Limb (tissue), 2 donors: Measurements from ENCODE around the gene TC2N.
A peak's percentile ranks its signal among the peaks of the same experiment; 100 is the strongest.
"Not testable (repeated sequence)": the region's sequence is repeated elsewhere in the genome, so short reads cannot be mapped to it uniquely, and the experiment has no call there.

Source experiments
- DNase-seq, 2 donors: peaks; one replicate each; pipeline ENCODE4 v3.0.0-alpha.2; 2016; ENCODE audit errors: extremely low spot score in 2 of 2

The TC2N gene

DNA sequence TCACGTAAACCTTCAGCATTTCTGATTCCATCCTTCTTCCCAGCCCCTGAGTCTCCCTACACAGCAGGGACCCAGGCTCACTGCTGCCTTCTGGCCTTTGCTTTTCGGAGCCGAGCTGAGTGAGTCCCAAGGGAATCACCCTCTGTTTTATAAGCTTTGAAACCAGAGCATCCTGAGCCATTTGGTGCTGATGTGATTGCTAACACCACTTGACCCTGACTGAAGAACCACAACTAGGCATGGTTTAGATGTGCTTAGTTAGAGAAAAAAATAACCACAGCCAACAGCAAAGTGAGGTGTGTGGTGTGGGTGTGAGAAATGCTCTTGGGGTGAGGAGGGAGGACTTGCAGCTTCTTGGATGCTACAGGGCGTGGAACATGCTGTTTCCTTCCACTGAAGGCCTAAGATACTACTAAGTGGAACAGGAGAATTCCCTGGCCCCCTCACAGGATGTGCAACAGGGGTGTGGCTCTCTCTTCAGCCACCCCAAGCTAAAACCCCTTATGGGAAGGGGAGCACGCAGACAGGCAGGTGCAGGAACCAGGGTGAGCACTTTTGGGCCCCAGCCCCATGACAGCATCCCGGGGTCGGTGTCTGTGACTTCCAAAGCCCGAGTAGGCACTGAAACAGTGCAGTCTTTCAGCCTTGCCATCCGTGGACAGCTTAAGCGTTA, at the start of gene TC2N:
TC2N (minus strand) TSS at position 221 of the 673 bp plus-strand sequence. CDS start 53,767 bp downstream, outside the sequence.
- no peak for DNase-seq

DNA sequence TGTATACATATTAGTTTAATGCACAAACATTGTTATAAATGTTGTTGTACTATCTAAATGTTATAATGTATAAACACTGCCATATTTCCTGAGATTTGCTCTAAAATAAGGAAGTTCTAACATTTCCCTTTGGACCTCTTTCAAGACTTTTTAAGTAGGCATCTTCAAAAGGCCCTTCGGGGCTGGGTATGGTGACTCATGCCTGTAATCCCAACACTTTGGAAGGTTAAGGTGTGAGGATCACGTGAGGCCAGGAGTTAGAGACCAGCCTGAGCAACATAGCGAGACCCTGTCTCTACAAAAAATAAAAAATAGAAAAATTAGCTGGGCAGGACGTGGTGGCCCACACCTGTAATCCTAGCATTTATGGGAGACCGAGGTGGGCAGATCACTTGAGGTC, 44.7 kb upstream of the TC2N start:
- no peak for DNase-seq

DNA sequence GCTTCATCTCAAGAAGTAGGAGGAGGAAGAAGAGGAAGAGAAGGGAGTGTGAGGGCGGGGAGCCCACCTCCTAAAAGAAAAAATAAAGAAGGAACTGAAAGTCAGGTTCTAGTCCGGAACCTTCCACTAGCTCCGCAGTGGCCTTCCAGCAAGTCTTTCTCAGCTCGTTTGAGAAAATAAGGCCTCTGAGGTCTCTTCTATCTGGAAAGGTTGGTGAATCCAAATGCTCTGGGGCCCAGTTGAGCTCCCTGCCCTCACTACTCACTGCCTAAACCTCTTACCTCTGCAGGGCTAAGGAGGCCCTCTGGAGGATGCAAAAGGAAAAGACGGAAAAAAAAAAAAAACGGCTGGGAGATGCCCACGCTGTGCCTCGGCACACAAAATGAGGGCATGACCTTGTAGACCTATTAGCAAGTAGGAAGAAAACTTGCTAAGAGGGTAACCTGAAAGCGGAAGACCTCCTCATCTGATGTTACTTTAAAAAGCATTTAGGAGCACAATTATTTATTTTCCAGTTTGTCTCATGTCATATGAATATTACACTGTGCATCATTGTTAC, 44.2 kb upstream of the TC2N start:
- DNase-seq: no peak

DNA sequence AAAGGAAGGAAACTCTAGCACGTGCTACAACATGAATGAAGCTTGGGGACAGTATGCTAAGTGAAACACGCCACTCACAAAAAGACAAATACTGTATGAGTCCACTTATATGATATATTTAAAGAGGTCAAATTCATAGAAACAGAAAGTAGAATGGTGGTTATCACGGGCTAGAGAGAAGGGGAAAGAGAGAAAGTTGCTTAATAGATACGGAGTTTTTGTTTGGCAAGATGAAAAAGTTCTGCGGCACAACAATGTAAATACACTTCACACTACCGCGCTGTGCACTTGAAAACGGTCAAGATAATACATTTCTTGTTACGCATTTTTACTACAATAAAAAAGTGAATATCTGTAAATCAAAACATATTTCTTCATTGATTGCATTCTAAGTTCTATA, 42.9 kb upstream of the TC2N start:
- DNase-seq: no peak

DNA sequence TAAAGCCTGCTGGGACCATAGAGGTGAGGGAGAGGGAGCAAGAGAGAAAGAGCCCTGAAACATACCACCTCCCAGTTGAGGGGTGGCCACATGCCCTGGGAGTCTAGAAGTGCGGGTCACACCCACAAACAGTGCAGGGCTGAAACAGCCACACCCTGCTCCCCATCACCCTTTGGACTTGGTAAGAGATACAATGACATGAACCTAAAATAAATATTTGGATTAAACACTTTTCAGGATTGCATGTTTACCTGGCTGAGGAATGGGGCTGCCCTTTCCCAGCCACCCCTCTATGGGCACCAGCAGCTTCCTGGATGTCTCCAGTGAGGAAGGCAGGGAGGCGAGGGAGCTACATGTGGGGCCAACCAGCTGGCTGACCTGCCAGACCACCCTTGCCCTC, 39.0 kb upstream of the TC2N start:
- DNase-seq: no peak

DNA sequence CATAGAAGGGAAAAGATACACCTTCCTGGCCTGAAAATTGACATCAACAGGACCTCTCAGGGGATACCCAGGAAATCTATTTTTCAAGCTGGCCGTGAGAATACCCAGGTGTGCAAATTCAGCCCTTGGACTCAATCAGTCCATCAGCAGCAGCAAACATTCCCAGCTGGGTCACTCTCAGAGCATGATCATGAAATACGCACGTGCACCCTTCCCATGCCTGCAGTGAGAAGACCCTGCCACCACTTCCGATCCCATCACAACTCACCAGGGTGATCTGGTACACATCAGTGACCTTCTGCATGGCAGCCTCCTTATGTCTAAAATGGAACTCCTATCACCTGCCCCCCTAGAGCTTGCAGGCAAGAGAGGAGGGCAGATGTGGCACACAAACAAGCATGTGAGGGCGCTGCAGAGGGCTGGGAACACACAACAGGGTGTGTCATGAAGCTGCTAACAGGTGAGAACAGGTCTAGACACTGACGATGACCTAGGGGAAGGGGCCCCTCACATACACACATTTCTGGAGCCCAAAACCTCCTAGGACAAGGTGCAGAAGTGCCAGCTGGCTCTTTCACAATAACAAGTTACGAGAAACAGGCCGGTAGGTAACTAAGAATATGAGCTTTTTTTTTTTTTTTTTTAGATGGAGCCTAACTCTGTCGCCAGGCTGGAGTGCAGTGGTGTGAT, 37.8 kb upstream of the TC2N start:
- DNase-seq: no peak

DNA sequence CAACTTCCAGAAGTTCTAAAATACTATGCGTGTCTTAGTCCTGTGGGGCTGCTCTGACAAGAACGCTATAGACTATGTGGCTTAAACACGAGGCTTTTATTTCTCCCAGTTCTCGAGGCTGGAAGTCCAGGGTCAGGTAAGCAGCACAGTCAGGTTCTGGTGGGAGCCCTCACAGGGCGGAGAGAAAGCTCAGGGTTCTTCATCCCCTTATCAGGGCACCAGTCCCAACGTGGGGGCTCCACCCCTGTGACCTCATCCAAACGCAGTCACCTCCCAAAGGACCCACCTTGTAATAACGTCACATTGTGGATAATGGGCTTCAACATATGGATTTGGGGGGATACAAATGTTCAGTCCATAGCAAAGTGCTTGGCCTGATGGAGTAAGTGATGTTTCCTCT, 37.1 kb upstream of the TC2N start:
- DNase-seq: no peak

DNA sequence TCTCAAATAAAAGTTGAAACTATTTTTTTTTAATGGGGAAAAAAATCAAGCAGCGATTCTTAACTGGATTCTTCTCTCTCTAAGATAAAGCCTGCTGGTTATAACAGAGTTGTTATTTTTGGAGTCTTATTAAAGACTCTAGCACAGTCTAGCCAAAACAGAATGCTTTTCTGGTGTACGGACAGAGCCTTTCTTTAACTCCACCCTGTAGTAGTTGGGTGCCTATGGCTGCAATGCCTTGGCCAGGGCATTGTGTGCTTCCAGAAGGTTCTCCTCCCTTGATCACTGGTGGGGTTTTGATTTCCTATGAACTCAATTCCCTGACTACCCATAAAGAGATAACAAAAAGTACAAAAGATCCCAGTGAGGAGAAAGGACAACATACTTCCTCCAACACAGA, 35.7 kb upstream of the TC2N start:
- DNase-seq: no peak

DNA sequence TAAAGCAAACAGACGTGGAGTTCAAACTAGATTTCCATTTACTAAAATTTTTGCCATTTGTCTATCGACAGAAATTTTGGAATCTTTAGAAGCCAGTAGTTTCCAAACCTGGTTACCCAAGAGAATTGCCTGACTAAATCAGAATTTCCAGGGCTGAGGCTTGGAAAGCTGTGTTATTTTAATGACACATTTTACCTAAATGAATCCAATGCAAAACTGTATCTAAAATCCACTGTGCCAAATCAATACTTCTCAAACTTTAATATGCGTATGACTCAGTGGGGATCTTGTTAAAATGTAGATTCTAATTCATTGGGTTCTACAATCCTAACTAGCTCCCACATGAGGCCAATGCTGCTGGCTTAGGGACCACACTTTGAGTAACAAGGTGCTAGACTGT, 35.0 kb upstream of the TC2N start:
- DNase-seq: no peak

DNA sequence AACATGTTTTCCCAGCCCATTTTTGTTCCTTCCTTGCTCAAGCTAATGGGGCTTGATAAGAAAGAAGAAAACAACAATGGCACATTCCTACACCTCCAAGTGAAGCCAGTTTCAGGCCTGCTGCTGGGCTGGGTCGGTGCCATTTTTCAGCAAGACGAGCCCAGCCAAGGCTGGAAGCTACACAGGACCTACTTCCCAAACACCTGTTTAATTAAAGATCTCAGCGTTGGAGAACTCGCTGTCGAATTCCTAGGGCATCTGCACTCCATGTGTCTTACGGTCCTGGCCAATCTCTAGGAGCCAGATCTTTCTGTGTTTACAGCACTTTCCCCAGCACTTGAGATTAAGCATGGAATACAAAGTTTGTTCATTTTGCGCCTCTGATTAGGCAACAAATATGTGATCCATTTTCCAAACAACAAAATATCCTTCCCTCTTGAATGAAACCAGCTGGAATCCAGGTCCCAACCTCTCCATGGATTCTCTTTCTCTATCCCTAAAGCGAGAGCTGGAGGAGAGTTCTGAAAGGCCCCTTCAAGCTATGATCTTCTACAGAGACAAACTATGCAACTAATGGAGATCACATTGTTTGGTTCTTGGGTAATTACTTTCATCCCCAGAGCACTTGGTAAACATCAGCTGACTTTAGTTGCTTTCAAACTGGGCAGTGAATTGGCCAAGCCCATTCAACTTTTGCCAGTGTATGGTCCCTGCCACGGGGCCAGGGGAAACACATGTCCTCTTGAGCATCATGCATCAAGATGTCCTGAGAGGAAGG, 34.3 kb upstream of the TC2N start:
- no peak for DNase-seq

DNA sequence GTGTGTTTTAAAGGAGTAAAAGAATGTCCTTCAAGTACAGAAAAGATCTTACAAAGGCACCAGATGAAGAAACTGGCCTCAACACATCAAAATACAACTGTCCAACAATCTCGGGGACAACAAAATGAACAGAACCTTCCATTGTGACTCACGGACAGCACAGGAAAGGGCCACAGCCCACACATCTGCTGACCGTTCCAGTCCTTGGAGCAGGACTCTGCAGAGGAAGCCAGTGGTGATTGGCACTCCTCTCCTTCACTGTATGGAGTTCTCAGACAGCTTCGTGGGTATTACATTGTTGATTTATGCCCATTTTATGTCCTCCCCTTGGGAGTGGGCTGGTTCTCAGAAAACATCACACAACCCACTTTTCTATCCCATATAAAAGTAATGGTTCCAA, 32.5 kb upstream of the TC2N start:
- no peak for DNase-seq

DNA sequence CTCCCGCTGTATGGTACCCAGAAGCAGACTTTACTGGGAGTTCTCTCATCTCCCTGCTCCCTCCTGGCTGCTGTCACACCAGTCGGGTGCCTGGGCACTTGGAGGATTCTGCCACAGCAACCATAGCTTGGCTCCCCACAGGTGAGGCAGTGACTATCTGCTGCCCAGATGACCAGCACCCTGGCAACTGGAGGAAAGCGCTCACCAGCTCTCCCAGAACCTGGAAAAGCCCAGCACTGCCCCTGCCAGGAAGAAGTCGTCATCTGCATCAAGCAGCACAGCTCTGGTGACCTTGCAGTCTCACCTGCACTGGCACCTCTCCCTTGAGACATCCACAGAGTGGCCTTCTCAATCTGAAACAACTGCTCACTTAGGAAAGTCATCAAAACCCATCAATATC, 31.9 kb upstream of the TC2N start:
- DNase-seq: no peak

DNA sequence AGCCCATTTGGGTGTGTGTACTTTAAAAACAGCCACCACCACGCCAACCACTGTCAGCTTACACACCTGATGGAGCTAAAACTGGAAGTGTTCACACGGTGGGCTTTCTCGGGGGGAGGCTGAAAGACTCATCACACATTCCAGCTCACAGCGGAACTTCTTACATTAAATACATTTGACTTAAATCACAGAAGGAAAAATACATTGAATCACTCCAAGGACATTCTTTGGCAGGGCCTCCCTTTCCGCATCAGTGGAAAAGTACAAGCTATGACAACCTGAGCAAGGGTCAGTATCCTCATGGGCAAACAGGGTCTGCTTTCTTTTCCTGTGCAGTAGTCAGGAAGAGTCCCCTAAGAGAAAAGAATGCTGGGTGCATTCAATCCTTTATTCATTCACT, 31.0 kb upstream of the TC2N start:
- peak in 1 of 2 donors; percentile 42 for DNase-seq

DNA sequence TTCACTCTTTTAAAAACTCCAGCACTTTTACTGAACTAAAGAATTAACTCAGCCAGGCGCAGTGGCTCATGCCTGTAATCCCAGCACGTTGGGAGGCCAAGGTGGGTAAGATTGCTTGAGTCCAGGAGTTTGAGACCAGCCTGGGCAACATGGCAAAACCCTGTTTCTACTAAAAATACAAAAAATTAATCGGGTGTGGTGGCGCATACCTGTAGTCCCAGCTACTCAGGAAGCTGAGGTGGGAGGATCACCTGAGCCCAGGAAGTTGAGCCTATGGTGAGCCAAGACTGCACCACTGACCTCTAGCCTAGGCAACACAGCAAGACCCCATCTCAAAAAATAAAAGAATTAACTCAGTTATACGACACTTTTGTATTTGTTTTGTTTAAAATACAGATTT, 30.4 kb upstream of the TC2N start:
- DNase-seq: not testable (repeated sequence)

DNA sequence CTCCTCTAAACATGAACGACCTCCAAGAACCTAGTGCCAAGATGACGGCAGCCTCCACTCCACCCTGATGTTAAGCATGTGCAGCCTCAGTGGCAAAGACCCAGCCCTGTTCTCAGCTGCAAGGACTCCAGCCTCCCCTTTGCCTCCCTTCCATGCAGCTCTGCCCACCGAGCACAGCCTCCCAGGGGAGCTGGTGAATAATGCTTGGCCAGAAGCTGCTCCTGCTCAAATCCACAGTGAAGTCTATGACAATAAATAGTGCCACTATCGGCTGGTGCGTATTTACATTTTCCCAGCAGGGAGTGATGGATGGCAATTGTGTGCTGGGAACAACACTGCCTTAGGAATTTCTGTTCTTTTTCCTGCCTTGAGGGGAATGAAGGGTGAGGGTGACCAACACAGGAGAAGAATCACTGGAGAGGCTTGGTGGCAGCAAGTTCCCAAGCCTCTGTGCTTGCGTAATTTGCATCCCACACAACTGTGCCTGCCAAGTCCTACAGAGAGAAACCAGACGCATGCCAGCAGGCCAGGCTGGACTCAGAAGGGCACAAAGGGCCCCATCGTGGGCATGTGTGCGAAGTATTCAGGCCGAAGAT, 29.9 kb upstream of the TC2N start:
- no peak for DNase-seq

DNA sequence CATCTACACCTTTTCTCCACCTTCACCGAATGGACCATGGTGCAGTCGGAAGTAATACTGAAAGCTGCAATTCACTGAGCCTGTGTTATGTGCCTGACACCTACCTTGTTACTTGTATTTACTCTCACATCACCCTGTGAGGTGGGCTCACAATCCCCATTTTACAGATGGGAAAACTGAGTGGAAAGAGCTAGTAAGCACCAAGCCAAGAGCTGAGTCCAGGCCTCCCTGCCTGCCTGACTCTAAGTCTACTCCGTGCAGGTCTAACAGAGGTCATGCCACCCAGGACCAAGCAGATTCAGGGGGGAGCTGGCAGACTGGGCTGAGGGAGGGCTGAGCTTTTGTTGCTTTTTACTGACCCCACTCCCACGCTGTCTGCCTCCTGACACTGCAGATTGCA, 29.1 kb upstream of the TC2N start:
- DNase-seq: no peak

DNA sequence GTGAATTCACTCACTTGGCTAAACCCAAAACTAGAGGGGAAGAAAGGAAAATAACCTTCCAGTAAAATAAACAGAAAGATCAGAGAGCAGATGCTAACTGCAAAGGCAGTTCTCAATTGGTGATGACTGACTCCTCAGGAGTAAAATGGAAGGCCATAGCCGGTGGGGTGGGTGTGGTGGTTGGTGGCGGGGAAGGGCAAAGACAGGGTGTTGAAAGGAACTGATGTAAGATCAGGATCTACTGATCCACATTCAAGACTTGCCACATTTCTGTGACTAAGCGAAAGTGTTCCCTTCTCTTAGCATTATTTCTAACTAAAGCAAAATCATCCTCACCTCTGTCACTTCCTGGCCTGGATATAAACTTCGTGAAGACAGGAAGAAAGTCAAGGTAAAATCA, 26.3 kb upstream of the TC2N start:
- no peak for DNase-seq

DNA sequence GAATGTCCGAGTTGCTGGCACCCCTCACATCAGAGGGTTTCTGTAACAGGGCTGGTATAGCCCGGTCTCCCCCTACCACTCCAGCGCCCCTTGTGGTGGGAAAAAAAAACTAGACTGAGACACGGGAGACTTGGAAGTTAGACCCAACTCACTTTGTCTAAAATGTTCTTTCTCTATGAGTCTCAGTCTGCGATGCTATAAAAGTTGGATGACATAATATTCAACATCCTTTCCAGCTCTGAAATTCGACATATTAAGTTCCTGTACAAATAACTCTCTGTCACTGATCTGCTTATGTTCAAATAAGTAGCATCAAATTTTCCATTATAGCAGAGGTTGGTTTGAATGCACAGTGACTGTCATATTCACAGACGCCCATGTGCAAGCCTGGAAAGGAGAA, 25.7 kb upstream of the TC2N start:
- DNase-seq: peak in 1 of 2 donors; percentile 78

DNA sequence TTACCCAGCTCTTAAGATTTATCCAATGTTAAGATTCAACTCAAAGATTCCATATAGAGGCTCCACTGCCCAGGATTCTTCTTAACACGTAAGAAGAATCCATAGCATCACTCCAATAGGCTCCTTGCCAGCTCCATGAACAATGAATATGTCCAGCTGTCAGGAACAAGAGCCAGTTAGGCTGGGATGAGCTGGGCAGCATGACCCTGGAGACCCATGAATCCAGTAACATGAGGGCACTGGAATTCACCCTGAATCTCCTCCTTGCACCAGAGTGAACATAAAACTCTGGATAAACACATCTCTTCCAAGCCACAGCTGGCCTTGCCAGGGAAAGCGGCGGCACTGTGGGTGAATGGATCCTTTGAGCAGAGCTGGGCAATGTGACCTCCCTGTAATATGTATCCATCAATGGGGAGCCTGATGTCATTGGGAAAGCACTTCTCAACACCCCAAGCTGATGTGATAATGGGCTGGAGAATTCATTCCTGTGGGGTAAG, 24.4 kb upstream of the TC2N start:
- peak; percentile 59 to 73 for DNase-seq

DNA sequence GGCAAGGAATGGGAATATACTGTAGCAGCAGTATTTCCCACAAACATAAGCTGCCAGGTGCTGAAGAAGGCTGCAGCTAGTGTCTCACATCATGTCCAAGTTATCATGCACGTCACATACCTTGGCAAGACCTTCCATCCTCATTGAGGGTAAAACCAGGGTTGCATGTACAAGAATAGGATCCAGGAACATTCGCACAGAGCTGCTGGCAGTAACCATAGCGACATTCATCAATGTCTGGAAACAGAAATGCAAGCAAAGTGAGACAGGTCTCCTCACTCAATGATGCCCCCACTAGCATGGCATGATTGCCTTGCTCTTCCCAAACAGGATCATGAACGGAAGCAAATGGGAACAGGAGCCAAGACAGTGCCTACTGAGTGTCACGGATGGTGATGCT, 23.8 kb upstream of the TC2N start:
- DNase-seq: no peak

DNA sequence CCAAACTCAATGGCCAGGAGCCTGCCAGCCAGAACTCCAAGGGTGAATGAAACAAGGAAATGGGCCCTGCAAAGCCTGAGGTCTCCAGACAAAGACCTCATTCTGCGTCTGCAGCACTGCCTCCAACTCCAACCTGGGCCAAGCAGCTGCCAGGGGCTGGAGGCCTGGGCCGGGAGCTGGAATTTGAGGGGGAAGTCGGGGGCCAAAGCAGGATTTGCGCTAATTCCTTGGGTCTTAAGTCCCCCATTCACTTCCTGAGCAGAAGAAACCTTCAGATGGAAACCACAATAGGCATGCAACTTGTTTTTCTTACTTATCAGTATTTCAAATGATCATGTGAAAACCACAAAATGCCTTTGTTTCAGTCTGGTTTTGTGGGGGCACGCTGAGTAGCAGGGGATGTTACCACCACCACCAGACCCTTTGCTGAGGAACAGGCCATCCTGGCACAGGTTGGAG, 23.0 kb upstream of the TC2N start:
- no peak for DNase-seq
